Mucosa of rectum (tissue), 2 donors: ENCODE data around the gene MXD1.
"Not testable (repeated sequence)": the region's sequence is repeated elsewhere in the genome, so short reads cannot be mapped to it uniquely, and the experiment has no call there.

ENCODE experiments used
- H3K27ac ChIP-seq, 2 donors: one replicate each; pipeline ENCODE4 v1.7.0; 2013; ENCODE audit warnings: inconsistent platforms in 2 of 2, low read depth in 2 of 2, low read length in 2 of 2
- H3K27me3 ChIP-seq, 2 donors: one replicate each; pipeline ENCODE4 v1.7.0; 2013; ENCODE audit warnings: low read length in 2 of 2; ENCODE audit not compliant: control insufficient read depth in 2 of 2, insufficient read depth in 2 of 2
- H3K36me3 ChIP-seq, 2 donors: one replicate each; pipeline ENCODE4 v1.7.0; 2013; ENCODE audit warnings: low read length in 2 of 2; ENCODE audit not compliant: control insufficient read depth in 2 of 2, insufficient read depth in 2 of 2
- H3K4me1 ChIP-seq, 2 donors: one replicate each; pipeline ENCODE4 v1.7.0; 2013; ENCODE audit warnings: low read length in 2 of 2, mild to moderate bottlenecking in 1 of 2; ENCODE audit not compliant: control insufficient read depth in 2 of 2, insufficient read depth in 2 of 2
- H3K4me3 ChIP-seq, 2 donors: one replicate each; pipeline ENCODE4 v1.7.0; 2013; ENCODE audit warnings: low read length in 2 of 2
- H3K9ac ChIP-seq, 2 donors: one replicate each; pipeline ENCODE4 v1.7.0; 2013; ENCODE audit warnings: low read length in 2 of 2, low read depth in 1 of 2, mild to moderate bottlenecking in 1 of 2
- H3K9me3 ChIP-seq, 2 donors: one replicate each; pipeline ENCODE4 v1.7.0; 2013; ENCODE audit warnings: low read length in 2 of 2; ENCODE audit not compliant: control insufficient read depth in 2 of 2
- donor health status: healthy.
- donor health status: Normal muscosa, but diverticular disease.

Gene MXD1, protein sequence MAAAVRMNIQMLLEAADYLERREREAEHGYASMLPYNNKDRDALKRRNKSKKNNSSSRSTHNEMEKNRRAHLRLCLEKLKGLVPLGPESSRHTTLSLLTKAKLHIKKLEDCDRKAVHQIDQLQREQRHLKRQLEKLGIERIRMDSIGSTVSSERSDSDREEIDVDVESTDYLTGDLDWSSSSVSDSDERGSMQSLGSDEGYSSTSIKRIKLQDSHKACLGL

DNA sequence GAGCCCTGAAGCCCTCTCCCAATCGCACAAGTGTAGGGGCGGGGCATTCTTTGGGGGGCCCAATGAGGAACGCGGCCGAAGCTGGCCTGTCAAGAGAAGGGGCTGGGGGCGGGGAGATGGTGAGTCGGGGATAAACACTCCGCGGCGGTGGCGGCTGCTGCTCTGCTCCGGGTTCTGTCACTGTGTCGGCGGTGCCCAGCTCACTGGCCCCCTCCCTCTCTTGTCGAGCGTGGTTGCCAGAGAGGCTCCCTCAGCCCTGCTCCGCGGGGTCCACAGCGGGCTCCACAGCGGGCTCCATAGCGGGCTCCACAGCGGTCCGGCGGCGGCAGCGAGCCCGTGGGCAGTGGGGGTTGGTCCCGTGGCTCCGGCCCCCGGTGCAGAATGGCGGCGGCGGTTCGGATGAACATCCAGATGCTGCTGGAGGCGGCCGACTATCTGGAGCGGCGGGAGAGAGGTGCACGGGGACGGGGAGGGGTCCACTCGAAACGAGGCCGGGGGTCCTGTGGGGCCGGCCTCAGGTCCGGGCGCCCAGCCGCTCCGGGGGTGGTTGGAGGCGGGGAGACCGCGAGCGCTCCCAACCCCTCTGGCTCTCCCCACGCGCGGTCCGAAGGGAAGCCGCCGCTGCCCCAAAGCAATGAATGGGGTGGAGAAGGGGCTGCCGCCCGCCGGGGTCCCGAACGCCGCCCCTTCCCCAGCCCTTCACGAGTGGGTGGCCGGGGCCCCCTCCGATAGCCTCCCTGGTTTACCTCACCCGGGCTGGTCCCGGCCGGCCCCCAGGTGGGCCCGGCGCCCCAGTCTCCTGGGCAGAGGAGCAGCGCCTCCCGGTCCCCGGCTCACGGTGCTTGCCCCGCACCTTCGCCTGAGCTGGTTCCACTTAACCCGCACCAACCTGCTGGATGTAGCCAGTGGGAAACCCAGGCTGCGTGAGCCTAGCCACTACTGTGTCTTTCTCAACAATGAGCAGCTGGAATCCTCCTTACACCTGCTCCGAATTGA, at the start of gene MXD1:
TSS of gene MXD1 (plus strand) at position 160 of the 996 bp plus-strand sequence. CDS start at position 382, 222 bp downstream.
- H3K4me1 ChIP-seq = peaks cover 0 to 15% of the 10 kb centered on the region in 2 donors
- peaks cover 8 to 11% of the 10 kb centered on the region in 2 donors for H3K36me3 ChIP-seq
- H3K4me3 ChIP-seq = peak within 1 kb of the TSS; percentile 85 to 90
- H3K27me3 ChIP-seq = no peaks in the 10 kb centered on the region
- no peaks in the 10 kb centered on the region for H3K9me3 ChIP-seq
- peak within 1 kb of the TSS; percentile 98 to 100 for H3K27ac ChIP-seq
- peak within 1 kb of the TSS; percentile 82 to 99 for H3K9ac ChIP-seq

DNA sequence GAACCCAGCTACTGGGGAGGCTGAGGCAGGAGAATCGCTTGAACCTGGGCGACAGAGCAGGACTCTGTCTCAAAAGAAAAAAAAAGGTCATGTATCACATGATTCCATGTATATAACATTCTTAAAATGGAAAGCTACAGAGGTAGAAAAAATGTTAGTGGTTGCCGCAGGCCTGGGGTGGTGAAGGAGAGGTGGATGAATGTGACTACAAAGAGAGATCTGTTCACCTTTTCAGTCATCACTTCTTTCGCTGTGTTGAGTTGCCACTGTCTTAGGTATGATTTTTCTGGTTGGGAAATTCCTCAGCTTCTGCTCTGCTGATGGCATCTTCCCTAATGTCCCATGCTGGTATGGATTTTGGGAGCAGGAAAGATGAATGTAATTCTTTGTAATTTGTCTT, 26.5 kb upstream of the MXD1 start:
- H3K27me3 ChIP-seq = no peaks in the 10 kb centered on the region
- H3K4me3 ChIP-seq = no peak overlapping the region
- H3K27ac ChIP-seq = no peak overlapping the region
- H3K9ac ChIP-seq = no peak overlapping the region
- H3K36me3 ChIP-seq = no peaks in the 10 kb centered on the region
- H3K9me3 ChIP-seq = no peaks in the 10 kb centered on the region
- peaks cover 0 to 3% of the 10 kb centered on the region in 2 donors for H3K4me1 ChIP-seq

DNA sequence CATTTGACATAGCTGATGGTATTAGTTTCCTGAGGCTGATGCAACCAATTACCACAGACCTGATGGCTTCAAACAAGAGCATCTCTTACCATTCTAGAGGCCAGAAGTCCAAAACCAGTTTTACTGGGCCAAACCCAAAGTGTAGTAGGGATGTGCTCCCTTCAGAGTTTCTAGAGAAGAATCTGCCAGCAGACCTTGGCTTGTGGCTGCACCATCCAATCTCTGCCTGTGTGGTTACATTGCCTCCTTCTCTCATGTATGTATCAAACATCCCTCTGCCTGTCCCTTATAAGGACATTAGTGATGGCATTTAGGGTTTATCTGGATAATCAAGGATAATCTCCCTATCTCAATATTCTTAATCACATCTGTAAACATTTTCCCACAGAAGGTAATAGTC, 25.6 kb upstream of the MXD1 start:
- Histone ChIP-seq H3K4me1 (peaks cover 0 to 5% of the 10 kb centered on the region in 2 donors), H3K27me3 (no peaks in the 10 kb centered on the region), H3K4me3 (no peak overlapping the region), H3K9me3 (no peaks in the 10 kb centered on the region), H3K27ac (no peak overlapping the region), H3K9ac (no peak overlapping the region), H3K36me3 (no peaks in the 10 kb centered on the region)

- no peaks in the 10 kb centered on the region for H3K9me3 ChIP-seq
- no peak overlapping the region for H3K27ac ChIP-seq
- H3K27me3 ChIP-seq = no peaks in the 10 kb centered on the region
- peaks cover 6 to 11% of the 10 kb centered on the region in 2 donors for H3K4me1 ChIP-seq
- H3K4me3 ChIP-seq = no peak overlapping the region
- no peaks in the 10 kb centered on the region for H3K36me3 ChIP-seq
- no peak overlapping the region for H3K9ac ChIP-seq
Measured at GRCh38 chr2:69890881-69891280, 24.0 kb upstream of the MXD1 start.

GRCh38 chr2:69892838-69893424, 22.0 kb upstream of the MXD1 start:
- not testable (repeated sequence) for H3K9me3 ChIP-seq, H3K27me3 ChIP-seq, H3K27ac ChIP-seq, H3K9ac ChIP-seq
- Histone ChIP-seq H3K4me3 (peak overlapping the region in 1 of 2 donors; percentile 99), H3K36me3 (peaks cover 7 to 17% of the 10 kb centered on the region in 2 donors), H3K4me1 (peaks cover 6 to 11% of the 10 kb centered on the region in 2 donors)

DNA sequence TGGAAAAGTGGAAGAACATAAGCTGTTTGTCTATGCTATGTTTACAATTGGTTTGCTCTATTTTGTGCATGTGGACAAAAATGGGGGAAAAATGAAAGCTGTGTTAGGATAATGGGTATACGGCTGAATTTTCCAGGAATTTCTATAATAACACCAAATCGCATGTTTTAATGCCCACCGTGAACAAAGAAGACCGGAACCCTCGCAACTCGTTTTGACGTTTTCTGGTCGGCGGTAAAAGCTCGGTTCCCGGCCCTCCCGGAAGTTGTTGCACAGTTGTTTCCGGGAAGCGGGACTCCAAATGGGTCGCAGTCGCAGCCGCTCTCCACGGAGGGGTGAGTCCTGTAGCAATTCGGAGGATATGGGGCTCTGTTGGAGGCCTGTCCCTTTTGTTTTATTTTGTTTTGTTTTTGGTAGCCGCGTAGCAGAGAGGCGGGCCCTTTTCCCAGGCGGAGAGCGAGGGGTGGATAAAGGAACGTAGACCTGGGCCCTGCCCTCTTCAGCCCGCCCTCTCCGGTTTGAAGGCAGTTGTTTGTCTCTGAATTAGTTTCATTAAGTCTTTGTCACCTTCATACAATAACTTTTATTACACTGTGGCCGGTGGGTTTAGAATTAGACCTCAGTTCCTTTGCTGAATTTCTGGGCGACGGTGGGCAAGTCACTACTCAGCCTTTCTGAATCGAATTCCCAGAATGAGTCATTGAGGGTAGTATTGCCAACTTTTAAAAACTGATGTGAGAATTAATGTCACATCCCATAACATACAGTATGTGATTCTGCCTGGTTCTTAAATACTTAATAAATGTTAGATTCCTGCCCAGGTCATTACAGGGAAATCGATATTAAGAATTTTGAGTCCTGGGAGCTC, 21.0 kb upstream of the MXD1 start, which contains the start of gene SNRNP27:
TSS of gene SNRNP27 (plus strand) at position 273 of the 868 bp plus-strand sequence. CDS start at position 302, 29 bp downstream.
- Histone ChIP-seq H3K4me3 (peak within 1 kb of the TSS; percentile 86 to 99), H3K9me3 (no peaks in the 10 kb centered on the region), H3K4me1 (peaks cover 6 to 11% of the 10 kb centered on the region in 2 donors), H3K9ac (peak within 1 kb of the TSS; percentile 87 to 95), H3K36me3 (peaks cover 16 to 23% of the 10 kb centered on the region in 2 donors), H3K27me3 (no peaks in the 10 kb centered on the region), H3K27ac (peak within 1 kb of the TSS; percentile 76 to 77)

- H3K36me3 ChIP-seq = peaks cover 18 to 30% of the 10 kb centered on the region in 2 donors
- not testable (repeated sequence) for H3K27ac ChIP-seq, H3K27me3 ChIP-seq, H3K9me3 ChIP-seq
- peaks cover 6 to 11% of the 10 kb centered on the region in 2 donors for H3K4me1 ChIP-seq
- peak overlapping the region; percentile 86 to 99 for H3K4me3 ChIP-seq
- H3K9ac ChIP-seq = peak overlapping the region; percentile 87 to 95
Measured at GRCh38 chr2:69894737-69895136, 20.2 kb upstream of the MXD1 start.

GRCh38 chr2:69902213-69902922, 12.5 kb upstream of the MXD1 start:
- Histone ChIP-seq H3K27ac (peak overlapping the region in 1 of 2 donors; percentile 44), H3K36me3 (peaks cover 51 to 52% of the 10 kb centered on the region in 2 donors), H3K9ac (no peak overlapping the region), H3K4me3 (peak overlapping the region in 1 of 2 donors; percentile 64), H3K4me1 (no peaks in the 10 kb centered on the region), H3K9me3 (no peaks in the 10 kb centered on the region), H3K27me3 (no peaks in the 10 kb centered on the region)

- H3K9ac ChIP-seq = no peak overlapping the region
- H3K27ac ChIP-seq = no peak overlapping the region
- H3K9me3 ChIP-seq = no peaks in the 10 kb centered on the region
- no peak overlapping the region for H3K4me3 ChIP-seq
- H3K27me3 ChIP-seq = no peaks in the 10 kb centered on the region
- H3K36me3 ChIP-seq = peaks cover 32 to 34% of the 10 kb centered on the region in 2 donors
- peaks cover 0 to 2% of the 10 kb centered on the region in 2 donors for H3K4me1 ChIP-seq
Measured at GRCh38 chr2:69907216-69907615, 7.7 kb upstream of the MXD1 start.
